ENCODE data around the gene ABLIM1. TPM values are rescaled to one million over a fixed set of nuclear protein-coding genes. Genes with fewer than 3 reads are reported as not detected.

Gene ABLIM1
- total and polyA plus RNA-seq, 2 of the 13 experiments (the other 11 are each of a cell fraction or from before 2014, with no cell fraction given) = 59.4 to 92.7 TPM

- TF ChIP-seq ATF4 (CRISPR knock-in tag; IDR thresholded peaks at IDR 0.05) (peak in 1 of 2 experiments; percentile 23; a peak in 1 of 4 replicates), ZNF552 (CRISPR knock-in tag; IDR thresholded peaks at IDR 0.05; ENCODE audit: borderline replicate concordance) (0 out of 2 replicates have a peak, but pooled peaks have one; percentile 38), MED1 (CRISPR knock-in tag; IDR thresholded peaks at IDR 0.05) (peak; percentile 81), KAT8 (CRISPR knock-in tag; IDR thresholded peaks at IDR 0.05) (peak; percentile 78), HNRNPK (IDR thresholded peaks at IDR 0.05; ENCODE audit: low read depth, low read length, poor library complexity, severe bottlenecking) (no peak), ZNF12 (CRISPR knock-in tag; IDR thresholded peaks at IDR 0.05) (peak; percentile 86), ZNF619 (CRISPR knock-in tag; IDR thresholded peaks at IDR 0.05) (0 out of 2 replicates have a peak, but pooled peaks have one; percentile 26), NRL (CRISPR knock-in tag; IDR thresholded peaks at IDR 0.05; ENCODE audit: borderline replicate concordance) (peak; percentile 57; the same call in 1 of the 2 replicates), HMG20B (CRISPR knock-in tag; conservative IDR thresholded peaks at IDR 0.05) (peak; percentile 56; the same call in 1 of the 2 replicates)
- TF ChIP-seq, protein P1, sequence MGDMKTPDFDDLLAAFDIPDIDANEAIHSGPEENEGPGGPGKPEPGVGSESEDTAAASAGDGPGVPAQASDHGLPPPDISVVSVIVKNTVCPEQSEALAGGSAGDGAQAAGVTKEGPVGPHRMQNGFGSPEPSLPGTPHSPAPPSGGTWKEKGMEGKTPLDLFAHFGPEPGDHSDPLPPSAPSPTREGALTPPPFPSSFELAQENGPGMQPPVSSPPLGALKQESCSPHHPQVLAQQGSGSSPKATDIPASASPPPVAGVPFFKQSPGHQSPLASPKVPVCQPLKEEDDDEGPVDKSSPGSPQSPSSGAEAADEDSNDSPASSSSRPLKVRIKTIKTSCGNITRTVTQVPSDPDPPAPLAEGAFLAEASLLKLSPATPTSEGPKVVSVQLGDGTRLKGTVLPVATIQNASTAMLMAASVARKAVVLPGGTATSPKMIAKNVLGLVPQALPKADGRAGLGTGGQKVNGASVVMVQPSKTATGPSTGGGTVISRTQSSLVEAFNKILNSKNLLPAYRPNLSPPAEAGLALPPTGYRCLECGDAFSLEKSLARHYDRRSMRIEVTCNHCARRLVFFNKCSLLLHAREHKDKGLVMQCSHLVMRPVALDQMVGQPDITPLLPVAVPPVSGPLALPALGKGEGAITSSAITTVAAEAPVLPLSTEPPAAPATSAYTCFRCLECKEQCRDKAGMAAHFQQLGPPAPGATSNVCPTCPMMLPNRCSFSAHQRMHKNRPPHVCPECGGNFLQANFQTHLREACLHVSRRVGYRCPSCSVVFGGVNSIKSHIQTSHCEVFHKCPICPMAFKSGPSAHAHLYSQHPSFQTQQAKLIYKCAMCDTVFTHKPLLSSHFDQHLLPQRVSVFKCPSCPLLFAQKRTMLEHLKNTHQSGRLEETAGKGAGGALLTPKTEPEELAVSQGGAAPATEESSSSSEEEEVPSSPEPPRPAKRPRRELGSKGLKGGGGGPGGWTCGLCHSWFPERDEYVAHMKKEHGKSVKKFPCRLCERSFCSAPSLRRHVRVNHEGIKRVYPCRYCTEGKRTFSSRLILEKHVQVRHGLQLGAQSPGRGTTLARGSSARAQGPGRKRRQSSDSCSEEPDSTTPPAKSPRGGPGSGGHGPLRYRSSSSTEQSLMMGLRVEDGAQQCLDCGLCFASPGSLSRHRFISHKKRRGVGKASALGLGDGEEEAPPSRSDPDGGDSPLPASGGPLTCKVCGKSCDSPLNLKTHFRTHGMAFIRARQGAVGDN (CRISPR knock-in tag; IDR thresholded peaks at IDR 0.05) = peak; percentile 99
- TF ChIP-seq, protein P2, sequence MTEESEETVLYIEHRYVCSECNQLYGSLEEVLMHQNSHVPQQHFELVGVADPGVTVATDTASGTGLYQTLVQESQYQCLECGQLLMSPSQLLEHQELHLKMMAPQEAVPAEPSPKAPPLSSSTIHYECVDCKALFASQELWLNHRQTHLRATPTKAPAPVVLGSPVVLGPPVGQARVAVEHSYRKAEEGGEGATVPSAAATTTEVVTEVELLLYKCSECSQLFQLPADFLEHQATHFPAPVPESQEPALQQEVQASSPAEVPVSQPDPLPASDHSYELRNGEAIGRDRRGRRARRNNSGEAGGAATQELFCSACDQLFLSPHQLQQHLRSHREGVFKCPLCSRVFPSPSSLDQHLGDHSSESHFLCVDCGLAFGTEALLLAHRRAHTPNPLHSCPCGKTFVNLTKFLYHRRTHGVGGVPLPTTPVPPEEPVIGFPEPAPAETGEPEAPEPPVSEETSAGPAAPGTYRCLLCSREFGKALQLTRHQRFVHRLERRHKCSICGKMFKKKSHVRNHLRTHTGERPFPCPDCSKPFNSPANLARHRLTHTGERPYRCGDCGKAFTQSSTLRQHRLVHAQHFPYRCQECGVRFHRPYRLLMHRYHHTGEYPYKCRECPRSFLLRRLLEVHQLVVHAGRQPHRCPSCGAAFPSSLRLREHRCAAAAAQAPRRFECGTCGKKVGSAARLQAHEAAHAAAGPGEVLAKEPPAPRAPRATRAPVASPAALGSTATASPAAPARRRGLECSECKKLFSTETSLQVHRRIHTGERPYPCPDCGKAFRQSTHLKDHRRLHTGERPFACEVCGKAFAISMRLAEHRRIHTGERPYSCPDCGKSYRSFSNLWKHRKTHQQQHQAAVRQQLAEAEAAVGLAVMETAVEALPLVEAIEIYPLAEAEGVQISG (CRISPR knock-in tag; IDR thresholded peaks at IDR 0.05) = peak; percentile 65
- TF ChIP-seq, protein P3, sequence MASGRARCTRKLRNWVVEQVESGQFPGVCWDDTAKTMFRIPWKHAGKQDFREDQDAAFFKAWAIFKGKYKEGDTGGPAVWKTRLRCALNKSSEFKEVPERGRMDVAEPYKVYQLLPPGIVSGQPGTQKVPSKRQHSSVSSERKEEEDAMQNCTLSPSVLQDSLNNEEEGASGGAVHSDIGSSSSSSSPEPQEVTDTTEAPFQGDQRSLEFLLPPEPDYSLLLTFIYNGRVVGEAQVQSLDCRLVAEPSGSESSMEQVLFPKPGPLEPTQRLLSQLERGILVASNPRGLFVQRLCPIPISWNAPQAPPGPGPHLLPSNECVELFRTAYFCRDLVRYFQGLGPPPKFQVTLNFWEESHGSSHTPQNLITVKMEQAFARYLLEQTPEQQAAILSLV (CRISPR knock-in tag; IDR thresholded peaks at IDR 0.05; ENCODE audit: borderline replicate concordance) = peak; percentile 53; the same call in 1 of the 2 replicates
- TF ChIP-seq, protein P4, sequence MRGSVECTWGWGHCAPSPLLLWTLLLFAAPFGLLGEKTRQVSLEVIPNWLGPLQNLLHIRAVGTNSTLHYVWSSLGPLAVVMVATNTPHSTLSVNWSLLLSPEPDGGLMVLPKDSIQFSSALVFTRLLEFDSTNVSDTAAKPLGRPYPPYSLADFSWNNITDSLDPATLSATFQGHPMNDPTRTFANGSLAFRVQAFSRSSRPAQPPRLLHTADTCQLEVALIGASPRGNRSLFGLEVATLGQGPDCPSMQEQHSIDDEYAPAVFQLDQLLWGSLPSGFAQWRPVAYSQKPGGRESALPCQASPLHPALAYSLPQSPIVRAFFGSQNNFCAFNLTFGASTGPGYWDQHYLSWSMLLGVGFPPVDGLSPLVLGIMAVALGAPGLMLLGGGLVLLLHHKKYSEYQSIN (CRISPR knock-in tag; IDR thresholded peaks at IDR 0.05; ENCODE audit: borderline replicate concordance) = no peak
- TF ChIP-seq, protein P5, sequence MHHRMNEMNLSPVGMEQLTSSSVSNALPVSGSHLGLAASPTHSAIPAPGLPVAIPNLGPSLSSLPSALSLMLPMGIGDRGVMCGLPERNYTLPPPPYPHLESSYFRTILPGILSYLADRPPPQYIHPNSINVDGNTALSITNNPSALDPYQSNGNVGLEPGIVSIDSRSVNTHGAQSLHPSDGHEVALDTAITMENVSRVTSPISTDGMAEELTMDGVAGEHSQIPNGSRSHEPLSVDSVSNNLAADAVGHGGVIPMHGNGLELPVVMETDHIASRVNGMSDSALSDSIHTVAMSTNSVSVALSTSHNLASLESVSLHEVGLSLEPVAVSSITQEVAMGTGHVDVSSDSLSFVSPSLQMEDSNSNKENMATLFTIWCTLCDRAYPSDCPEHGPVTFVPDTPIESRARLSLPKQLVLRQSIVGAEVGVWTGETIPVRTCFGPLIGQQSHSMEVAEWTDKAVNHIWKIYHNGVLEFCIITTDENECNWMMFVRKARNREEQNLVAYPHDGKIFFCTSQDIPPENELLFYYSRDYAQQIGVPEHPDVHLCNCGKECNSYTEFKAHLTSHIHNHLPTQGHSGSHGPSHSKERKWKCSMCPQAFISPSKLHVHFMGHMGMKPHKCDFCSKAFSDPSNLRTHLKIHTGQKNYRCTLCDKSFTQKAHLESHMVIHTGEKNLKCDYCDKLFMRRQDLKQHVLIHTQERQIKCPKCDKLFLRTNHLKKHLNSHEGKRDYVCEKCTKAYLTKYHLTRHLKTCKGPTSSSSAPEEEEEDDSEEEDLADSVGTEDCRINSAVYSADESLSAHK (CRISPR knock-in tag; IDR thresholded peaks at IDR 0.05; ENCODE audit: borderline replicate concordance) = no peak
Measured at GRCh38 chr10:114526504-114527238, 131.4 kb downstream of the ABLIM1 start (continued).

Measured in HepG2 (cell line).